Heart left ventricle (tissue), 16 donors: ENCODE measurements around the gene CHERP. TPM values are rescaled to one million over a fixed set of nuclear protein-coding genes. Genes with fewer than 3 reads are reported as not detected.
A peak's percentile ranks its signal among the peaks of the same experiment; 100 is the strongest.
"Not testable (repeated sequence)": the region's sequence is repeated elsewhere in the genome, so short reads cannot be mapped to it uniquely, and the experiment has no call there.

Source experiments
- ATAC-seq, 4 donors: fragments of 200-7000 bp; cut with Tn5 transposase; one replicate each; pipeline ENCODE4 v1.9.1; 2020 to 2022; ENCODE audit warnings: moderate library complexity in 4 of 4, mild to moderate bottlenecking in 3 of 4, moderate number of reproducible peaks in 1 of 4
- DNase-seq, 5 donors: peaks; one replicate each; pipeline ENCODE4 v3.0.0-alpha.2; 2020
- H3K27ac ChIP-seq, 12 donors: fragments of 200-600 bp; sonication (generic) in 4 of 12; one replicate each; pipeline versions ENCODE4 v1.5.0 to v1.8.0; 2016 to 2022; ENCODE audit warnings: mild to moderate bottlenecking in 2 of 12
- H3K27me3 ChIP-seq, 9 donors: fragments of 200-600 bp; sonication (generic) in 2 of 9; one replicate each; pipeline versions ENCODE4 v1.5.1 to v1.8.0; 2016 to 2022; ENCODE audit warnings: mild to moderate bottlenecking in 3 of 9
- H3K36me3 ChIP-seq, 9 donors: fragments of 200-600 bp; sonication (generic) in 2 of 9; one replicate each; pipeline versions ENCODE4 v1.5.0 to v1.8.0; 2018 to 2022; ENCODE audit warnings: mild to moderate bottlenecking in 2 of 9
- H3K4me1 ChIP-seq, 12 donors: fragments of 200-600 bp; sonication (generic) in 4 of 12; one replicate each; pipeline versions ENCODE4 v1.5.0 to v1.8.0; 2016 to 2022; ENCODE audit warnings: mild to moderate bottlenecking in 3 of 12
- H3K4me3 ChIP-seq, 12 donors: fragments of 200-600 bp; sonication (generic) in 4 of 12; one replicate each; pipeline versions ENCODE4 v1.5.0 to v1.8.0; 2017 to 2022; ENCODE audit warnings: mild to moderate bottlenecking in 9 of 12, moderate library complexity in 4 of 12
- H3K9me3 ChIP-seq, 12 donors: fragments of 200-600 bp; sonication (generic) in 4 of 12; one replicate each; pipeline versions ENCODE4 v1.5.0 to v1.8.0; 2016 to 2022; ENCODE audit warnings: mild to moderate bottlenecking in 1 of 12
- CTCF ChIP-seq, 12 donors: fragments of 200-600 bp; sonication (generic) in 4 of 12; IDR thresholded peaks; one replicate each; pipeline versions ENCODE4 v1.5.0 to v1.8.0; 2018 to 2022; ENCODE audit warnings: antibody characterized with exemption in 12 of 12, mild to moderate bottlenecking in 5 of 12
- POLR2A ChIP-seq, 2 donors: fragments of 450-650 bp; IDR thresholded peaks; one replicate each; pipeline ENCODE4 v1.6.1; 2017; ENCODE audit warnings: antibody characterized with exemption in 2 of 2, mild to moderate bottlenecking in 2 of 2, moderate library complexity in 2 of 2
- WGBS, 4 donors: extraction: QIAGEN DNeasy Blood & Tissue Kit in 2 of 4; methylation state at CpG; one replicate each; pipeline versions ENCODE4 v1.1.5 to v1.1.7; 2013 to 2018; 5-methylcytosine and 5-hydroxymethylcytosine counted together
- intact Hi-C, 10 donors: fragments of 100-400 bp; cut with DNase I; formaldehyde crosslinking; loops; one replicate each; pipeline versions ENCODE4 v1.11.1 to v1.14.2; 2022
- polyA plus RNA-seq, 2 donors: library from polyadenylated mRNA; stranded (reverse); fragments of 200-250 nt; gene quantifications; one replicate each; pipeline ENCODE4 v1.2.3, GENCODE V29; 2013
- total RNA-seq, 9 donors: library from RNA; depleted of rRNA in 2 of 9; stranded (reverse); fragments of >200 nt in 2 of 9; fragmentation: NEBNext Ultra II Directional in 3 of 9; extraction: Animal tissue kit (Norgen Biotek cat#: 25700) in 3 of 9; gene quantifications; one replicate each; pipeline versions ENCODE4 v1.1.0 to v1.2.4, GENCODE V29; 2016 to 2023
- donor health status: ischemic (EF 13 %, LVEDD 7.1; RV severe dilation, severe dysfunction).
- donor health status: healthy with polysubstance abuse.
- donor health status: DM: no; HTN: yes; CAD: no.
- donor health status: DM: no; HTN: no; CAD: no.
- donor health status: ischemic (EF 25% LVEDD 6.9; RV normal size, moderate dysfunction).
- donor health status: ischemic (EF 25% LVEDD 5.7; RV mildly dilated, moderate dysfunction).
- donor health status: healthy.
- donor health status: DM: yes; HTN: yes; CAD: no.
- donor health status: ischemic (EF 35%, LVEDD 5.7; RV mildly dilated, moderate dysfunction).
- donor health status: nonischemic (EF 11% LVEDD 7.7; RV severe dilation, severe dysfunction).
- donor health status: DM: yes; HTN: yes; CAD: no.
- donor health status: PGD.
- donor health status: ischemic (EF 29% LVEDD 5.4; RV normal size, mild dysfunction).
- donor health status: nonischemic (EF 23%, LVEDD 6.1; RV moderate dilation, normal function).

CHERP gene
- total and polyA plus RNA-seq, 11 donors = 5.7 to 24.6 (median 16.1) TPM

DNA sequence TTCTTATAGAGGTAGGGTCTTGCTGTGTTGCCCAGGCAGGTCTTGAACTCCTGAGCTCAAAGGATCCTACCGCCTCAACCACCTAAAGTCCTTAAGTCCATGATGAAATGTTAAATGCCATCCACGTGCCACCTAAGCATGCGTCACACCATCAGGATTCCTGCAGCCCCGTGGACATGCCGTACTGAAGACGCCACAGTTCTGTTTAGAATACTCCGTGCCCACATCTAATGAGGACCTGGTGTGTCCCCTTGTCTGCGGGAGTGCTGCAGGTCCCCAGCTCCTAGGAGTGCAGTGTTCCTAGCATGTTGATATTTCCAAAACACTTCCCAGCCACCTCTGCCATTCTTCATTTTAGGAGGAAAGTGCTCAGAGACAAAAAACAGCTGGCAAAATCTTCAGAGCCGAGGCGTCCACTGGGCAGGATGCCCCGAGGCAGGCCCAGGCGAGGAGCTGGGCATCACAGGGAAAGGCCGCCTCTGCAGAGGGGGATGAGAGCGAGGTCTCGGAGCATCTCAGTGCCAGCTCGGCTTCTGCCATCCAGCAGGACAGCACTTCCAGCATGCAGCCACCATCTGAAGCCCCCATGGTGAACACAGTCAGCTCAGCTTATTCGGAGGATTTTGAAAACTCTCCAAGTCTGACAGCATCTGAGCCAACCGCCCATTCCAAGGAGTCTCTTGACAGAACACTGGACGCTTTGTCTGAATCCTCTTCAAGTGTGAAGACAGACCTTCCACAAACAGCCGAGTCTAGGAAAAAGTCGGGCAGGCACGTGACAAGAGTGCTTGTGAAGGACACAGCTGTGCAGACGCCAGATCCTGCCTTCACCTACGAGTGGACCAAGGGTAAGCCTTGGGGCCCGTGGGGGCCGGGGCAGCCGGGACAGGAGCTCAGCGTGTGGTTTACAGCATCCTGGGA, 32.8 kb downstream of the CHERP start:
- peak overlapping the region in 8 of 12 donors; percentile 28 to 75 (median 45) for H3K27ac ChIP-seq
- DNase-seq = peak in 3 of 5 donors; percentile 39 to 75 (median 73)

GRCh38 chr19:16508546-16508945, 33.7 kb downstream of the CHERP start:
- H3K27me3 ChIP-seq = no peaks in the 10 kb centered on the region
- intact Hi-C loops = no loop called here
- H3K4me3 ChIP-seq = no peak overlapping the region
- no peak for ATAC-seq
- H3K27ac ChIP-seq = peak overlapping the region in 1 of 12 donors; percentile 68
- no peaks in the 10 kb centered on the region for H3K9me3 ChIP-seq
- peaks cover 0 to 80% (median 31%) of the 10 kb centered on the region in 9 donors for H3K36me3 ChIP-seq
- peaks cover 0 to 18% (median 0%) of the 10 kb centered on the region in 12 donors for H3K4me1 ChIP-seq
- no peak for DNase-seq
- TF ChIP-seq CTCF (IDR thresholded peaks at IDR 0.05) (no peak), POLR2A (IDR thresholded peaks at IDR 0.05) (no peak)
- WGBS, 4 donors = 94 to 97% (median 96%) methylated on average over 5 of the region's 5 CpGs

More for the DNA sequence above, 32.8 kb downstream of the CHERP start:
- no peak for TF ChIP-seq CTCF (IDR thresholded peaks at IDR 0.05)
- TF ChIP-seq POLR2A (IDR thresholded peaks at IDR 0.05) = no peak
- H3K4me3 ChIP-seq = no peak overlapping the region
- peak; percentile 28 to 86 (median 73) for ATAC-seq
- peaks cover 0 to 78% (median 25%) of the 10 kb centered on the region in 9 donors for H3K36me3 ChIP-seq
- no peaks in the 10 kb centered on the region for H3K27me3 ChIP-seq
- intact Hi-C loops = no loop called here
- peaks cover 0 to 18% (median 0%) of the 10 kb centered on the region in 12 donors for H3K4me1 ChIP-seq
- WGBS, 4 donors = 72 to 84% (median 79%) methylated on average over 27 to 28 of the region's 28 CpGs
- H3K9me3 ChIP-seq = no peaks in the 10 kb centered on the region

DNA sequence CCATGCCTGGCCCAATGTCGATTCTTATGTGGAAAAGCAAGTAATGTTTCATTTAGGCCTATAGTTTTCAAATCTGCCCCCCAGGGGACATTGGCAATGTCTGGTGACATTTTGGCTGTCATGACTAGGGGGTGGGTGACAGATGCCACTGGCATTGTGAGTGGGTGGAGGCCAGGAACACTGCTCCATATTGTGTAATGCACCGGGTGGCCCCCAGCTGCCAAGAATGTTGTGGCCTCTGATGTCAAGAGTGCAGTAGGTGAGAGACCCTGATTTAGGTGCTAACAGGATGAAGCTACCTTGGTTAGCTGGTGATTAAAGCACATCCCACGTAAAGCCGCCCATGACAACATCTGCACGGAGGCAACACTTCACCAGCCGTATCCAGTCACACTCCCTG, 35.3 kb downstream of the CHERP start:
- Histone ChIP-seq H3K4me1 (peaks cover 0 to 18% (median 0%) of the 10 kb centered on the region in 12 donors), H3K27me3 (no peaks in the 10 kb centered on the region), H3K36me3 (peaks cover 0 to 80% (median 27%) of the 10 kb centered on the region in 9 donors), H3K9me3 (no peaks in the 10 kb centered on the region), H3K27ac (no peak overlapping the region), H3K4me3 (no peak overlapping the region)
- TF ChIP-seq CTCF (IDR thresholded peaks at IDR 0.05) = no peak
- 89 to 98% (median 92%) methylated on average over 6 of the region's 6 CpGs for WGBS, 4 donors
- intact Hi-C loops = no loop called here
- ATAC-seq (no peak), DNase-seq (no peak)

DNA sequence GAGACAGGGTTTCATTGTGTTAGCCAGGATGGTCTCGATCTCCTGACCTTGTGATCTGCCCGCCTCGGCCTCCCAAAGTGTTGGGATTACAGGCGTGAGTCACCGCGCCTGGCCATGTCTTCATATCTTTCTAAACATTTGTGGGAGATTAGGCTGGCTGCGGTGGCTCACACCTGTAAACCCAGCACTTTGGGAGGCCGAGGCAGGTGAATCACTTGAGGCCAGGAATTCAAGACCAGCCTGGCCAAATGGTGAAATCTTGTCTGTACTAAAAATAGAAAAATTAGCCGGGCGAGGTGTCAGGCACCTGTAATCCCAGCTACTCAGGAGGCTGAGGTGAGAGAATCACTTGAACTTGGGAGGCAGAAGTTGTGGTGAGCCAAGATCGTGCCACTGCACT, 36.1 kb downstream of the CHERP start:
- H3K4me1 ChIP-seq = peaks cover 0 to 18% (median 0%) of the 10 kb centered on the region in 12 donors
- intact Hi-C loops, DNase-seq, H3K4me3 ChIP-seq, H3K27ac ChIP-seq, ATAC-seq, H3K27me3 ChIP-seq, H3K9me3 ChIP-seq: not testable (repeated sequence)
- WGBS, 4 donors = 89 to 93% (median 91%) methylated on average over 11 of the region's 11 CpGs
- peaks cover 0 to 80% (median 29%) of the 10 kb centered on the region in 9 donors for H3K36me3 ChIP-seq
